RKO (cell line): ENCODE results near the gene PARP6.
"Not testable (repeated sequence)": the region's sequence is repeated elsewhere in the genome, so short reads cannot be mapped to it uniquely, and the experiment has no call there.

Source experiments
- DNase-seq: peaks from one replicate; pipeline ENCODE4 v3.0.0-alpha.2; 2016; ENCODE audit warnings: low spot score

The PARP6 gene

GRCh38 chr15:72280751-72281150 is 8.4 kb upstream of the PARP6 start:
- no peak for DNase-seq

- DNase-seq = no peak
Measured at GRCh38 chr15:72278737-72279136, 6.4 kb upstream of the PARP6 start.

DNA sequence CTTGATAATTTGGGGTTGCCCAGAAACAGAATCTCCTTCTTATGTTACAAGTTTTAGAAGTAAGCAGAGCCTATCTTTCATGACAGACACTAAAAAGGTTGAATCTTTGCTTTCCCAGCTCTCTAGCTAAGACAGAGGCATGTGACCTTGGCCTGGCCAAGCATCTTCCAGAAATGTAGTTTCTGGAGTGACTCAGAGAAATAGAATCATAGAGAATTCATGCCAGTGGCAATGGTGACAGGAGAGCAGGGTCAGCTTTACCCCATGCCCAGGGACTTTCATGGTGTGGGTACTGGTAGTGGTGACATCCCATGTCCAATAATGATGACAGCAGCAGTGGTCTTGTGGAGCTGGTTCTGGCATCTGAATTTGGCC is 4.0 kb upstream of the PARP6 start:
- DNase-seq = no peak

- DNase-seq = not testable (repeated sequence)
Measured at GRCh38 chr15:72275635-72276325, 3.4 kb upstream of the PARP6 start.

- DNase-seq = no peak
Measured at GRCh38 chr15:72272997-72273352, 621 bp upstream of the PARP6 start.

DNA sequence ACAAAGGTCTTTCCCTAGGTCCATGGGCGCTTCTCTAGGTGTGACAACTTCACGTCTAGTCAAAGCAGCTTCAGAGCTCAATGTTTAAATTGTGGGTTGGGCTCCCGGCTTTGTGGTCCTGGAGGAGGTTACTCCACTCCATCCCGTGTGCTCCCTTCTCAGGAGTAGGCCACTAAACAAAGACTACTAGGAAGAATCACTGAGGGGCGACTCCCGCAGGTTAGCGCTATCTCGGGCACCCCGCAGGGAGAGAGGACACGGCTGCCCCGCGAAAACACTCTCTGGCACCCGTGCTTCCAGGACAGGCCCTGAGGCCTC is 500 bp downstream of the PARP6 start:
- peak; percentile 6 for DNase-seq

DNA sequence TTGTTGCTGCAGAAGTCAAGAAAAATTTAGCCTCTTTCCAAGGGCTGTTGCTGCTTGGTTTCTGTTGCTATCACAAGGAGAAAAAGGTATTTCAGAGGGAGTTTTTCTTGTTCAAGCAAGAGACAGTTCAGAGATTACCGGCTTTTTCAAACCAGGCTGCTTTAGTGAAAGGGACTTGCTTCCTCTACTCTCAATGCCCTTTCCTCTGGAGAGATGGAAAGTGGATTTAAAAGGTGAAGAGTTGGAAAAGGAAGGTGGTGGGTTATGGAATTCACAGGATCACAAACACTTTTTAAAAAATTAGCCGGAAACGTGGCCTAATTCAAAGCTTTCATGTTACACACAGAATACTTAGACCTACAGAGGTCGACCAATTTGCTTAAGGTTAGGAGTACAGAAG is 1.1 kb downstream of the PARP6 start:
- DNase-seq = no peak

DNA sequence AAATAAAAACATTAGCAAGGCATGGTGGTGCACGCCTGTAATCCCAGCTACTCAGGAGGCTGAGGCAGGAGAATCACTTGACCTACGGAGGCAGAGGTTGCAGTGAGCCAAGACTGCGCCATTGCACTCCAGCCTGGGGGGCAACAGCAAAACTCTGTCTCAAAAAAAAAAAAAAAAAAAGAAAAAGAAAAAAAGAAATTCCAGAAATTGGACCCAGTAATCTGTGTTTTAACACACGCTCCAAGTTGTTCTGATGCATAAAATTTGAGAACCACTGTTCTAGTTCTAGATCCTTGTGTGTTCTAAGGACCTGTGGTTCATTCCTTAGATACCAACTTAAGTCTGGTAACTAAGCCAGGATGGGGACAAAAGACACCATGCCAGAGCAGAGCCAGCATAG is 2.6 kb downstream of the PARP6 start:
- DNase-seq = no peak

- no peak for DNase-seq
Measured at GRCh38 chr15:72265031-72265430, 7.3 kb downstream of the PARP6 start.

GRCh38 chr15:72252663-72253299 is 19.6 kb downstream of the PARP6 start:
- no peak for DNase-seq

DNA sequence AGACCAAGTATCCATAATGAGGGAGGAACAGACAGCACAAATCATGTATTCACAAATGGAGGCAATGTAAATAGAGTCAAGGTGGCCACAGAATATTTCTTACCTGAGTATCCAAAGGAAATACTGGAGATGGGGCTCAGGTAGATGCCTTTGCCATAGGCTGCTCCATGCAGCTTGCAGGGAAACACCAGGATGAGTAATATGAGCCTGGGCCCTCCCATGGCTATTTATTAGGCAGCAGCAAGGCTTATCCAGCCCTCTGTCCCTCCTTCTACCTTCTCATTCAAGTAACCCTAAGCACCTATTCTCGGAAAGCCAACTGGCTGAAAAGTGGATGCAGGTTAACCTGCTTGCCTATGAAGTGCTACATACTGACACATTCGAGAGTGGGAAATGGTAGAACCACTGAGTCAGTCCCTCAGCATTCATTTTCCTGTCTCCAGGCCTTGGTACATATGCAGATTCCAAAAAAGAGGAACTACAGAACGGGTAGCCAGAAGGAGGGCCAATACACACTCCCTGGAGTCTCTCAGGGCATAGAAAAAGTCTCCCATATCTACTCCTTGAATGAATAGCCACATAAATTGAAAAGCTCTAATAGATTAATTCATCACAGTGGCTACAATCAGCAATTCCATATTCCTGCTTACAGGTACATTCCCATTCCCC is 23.1 kb downstream of the PARP6 start:
- no peak for DNase-seq

DNA sequence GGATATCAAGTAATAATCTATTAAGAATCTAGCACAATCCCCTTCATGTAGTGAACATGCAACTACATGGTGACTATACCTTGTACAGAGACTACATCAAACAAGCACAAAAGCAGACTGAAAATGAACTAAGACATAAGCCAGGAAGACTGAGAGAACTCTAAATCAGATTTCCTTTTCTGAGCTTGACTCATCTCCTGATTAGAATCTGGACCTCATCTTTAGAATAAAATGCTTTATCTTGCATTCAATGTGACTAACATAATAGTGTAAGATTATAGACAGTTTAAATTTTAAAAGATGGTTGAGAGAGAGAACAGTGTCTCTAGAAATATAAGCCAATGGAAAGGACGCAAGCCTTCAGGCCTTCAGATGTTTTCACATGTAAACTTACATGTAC is 23.8 kb downstream of the PARP6 start:
- no peak for DNase-seq

DNA sequence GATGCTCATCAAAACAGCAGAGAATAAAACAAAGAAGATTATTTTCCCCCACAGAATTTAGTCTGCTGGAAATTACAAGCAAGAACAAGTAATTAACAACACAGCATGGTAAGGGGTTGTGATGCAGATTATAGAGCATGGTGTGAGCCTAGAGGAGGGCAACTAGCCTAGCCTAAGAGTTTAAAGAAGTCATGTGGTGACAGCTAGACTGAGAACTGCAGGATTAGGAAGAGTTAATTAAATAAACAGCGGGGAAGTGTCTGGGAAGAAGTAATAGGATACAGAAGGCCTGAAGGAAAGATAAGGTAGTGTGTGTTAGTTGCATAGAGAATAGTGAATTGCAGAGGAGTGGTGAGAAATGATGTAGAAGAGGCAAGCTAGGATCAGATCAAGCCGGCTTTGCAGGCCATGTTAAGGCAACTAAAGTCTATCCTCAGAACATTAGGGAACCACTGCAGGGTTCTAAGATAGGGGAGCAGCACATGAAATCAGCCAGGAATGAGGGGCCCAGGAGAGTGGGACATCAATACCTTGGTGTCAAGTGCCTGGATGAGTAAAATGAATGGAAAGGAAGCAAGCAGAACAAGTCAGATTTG is 29.5 kb downstream of the PARP6 start:
- DNase-seq = no peak

GRCh38 chr15:72239652-72240051 is 32.7 kb downstream of the PARP6 start:
- no peak for DNase-seq

GRCh38 chr15:72238586-72238985 is 33.8 kb downstream of the PARP6 start:
- no peak for DNase-seq

- no peak for DNase-seq
Measured at GRCh38 chr15:72237853-72238224, 34.5 kb downstream of the PARP6 start.

GRCh38 chr15:72237029-72237852 is 35.1 kb downstream of the PARP6 start:
- peak; percentile 98 for DNase-seq

DNA sequence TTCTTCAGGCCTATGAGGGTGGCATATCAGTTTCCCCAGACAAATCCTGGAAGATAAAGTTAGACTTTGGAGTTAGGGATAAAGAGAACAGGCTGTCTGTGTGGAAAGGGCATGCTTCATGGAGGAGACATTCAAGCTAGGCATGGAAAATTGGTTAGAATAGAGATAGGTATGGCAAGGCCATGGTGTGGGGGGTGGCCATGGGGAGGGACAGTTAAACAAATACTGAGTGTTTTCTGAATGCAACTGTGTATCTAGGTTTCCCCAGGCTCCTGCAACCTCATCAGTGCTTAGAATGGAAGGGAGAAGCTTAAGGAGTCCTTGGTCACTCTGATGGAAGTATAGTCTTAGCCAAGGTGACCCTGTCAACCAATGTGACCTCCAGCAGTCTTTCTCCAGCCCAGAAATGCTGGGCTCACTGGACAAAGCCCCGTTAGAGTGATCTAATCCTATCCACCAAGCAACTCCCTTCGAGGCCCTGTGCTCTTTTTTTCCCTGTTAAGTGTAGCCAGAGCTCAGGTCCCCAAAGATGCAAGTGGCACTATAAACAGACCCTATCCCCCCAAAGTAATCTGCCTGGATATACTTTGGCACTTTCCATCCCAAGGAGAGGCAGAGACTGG is 35.9 kb downstream of the PARP6 start:
- no peak for DNase-seq

GRCh38 chr15:72235298-72235697 is 37.1 kb downstream of the PARP6 start:
- no peak for DNase-seq

DNA sequence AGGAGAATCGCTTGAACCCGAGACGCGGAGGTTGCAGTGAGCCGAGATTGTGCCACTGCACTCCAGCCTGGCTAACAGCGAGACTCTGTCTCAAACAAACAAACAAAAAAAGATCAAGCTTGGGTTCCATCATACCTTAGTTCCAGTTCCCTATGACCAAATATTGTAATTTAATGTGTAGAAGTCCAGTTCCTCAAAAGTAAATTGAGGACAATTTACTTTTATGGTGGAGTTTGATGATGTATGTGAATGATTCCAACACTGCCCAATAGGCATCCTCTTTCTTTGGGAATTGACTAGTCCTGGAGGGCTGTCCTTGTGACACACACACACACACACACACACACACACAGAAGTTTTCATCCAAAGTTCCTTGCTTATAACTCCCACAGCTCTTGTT is 38.6 kb downstream of the PARP6 start:
- DNase-seq = peak; percentile 32

GRCh38 chr15:72231833-72232478 is 40.4 kb downstream of the PARP6 start:
- peak; percentile 92 for DNase-seq
